ENCODE measurements around the gene TMEM212.

DNA sequence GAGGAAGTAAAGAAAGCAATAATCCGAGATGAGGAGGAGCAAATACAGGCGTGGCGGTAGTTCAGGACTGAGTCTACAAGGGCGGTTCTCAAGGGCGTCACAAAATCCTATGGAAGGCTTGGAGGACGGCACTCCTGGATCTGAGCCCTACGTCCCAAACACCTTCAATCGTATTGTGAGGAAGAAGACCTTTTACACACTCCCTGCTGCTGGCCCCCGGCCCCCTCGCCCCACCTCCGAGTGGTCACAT, 33.6 kb upstream of the TMEM212 start:
- TF ChIP-seq, protein P1, sequence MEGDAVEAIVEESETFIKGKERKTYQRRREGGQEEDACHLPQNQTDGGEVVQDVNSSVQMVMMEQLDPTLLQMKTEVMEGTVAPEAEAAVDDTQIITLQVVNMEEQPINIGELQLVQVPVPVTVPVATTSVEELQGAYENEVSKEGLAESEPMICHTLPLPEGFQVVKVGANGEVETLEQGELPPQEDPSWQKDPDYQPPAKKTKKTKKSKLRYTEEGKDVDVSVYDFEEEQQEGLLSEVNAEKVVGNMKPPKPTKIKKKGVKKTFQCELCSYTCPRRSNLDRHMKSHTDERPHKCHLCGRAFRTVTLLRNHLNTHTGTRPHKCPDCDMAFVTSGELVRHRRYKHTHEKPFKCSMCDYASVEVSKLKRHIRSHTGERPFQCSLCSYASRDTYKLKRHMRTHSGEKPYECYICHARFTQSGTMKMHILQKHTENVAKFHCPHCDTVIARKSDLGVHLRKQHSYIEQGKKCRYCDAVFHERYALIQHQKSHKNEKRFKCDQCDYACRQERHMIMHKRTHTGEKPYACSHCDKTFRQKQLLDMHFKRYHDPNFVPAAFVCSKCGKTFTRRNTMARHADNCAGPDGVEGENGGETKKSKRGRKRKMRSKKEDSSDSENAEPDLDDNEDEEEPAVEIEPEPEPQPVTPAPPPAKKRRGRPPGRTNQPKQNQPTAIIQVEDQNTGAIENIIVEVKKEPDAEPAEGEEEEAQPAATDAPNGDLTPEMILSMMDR (IDR thresholded peaks at IDR 0.05 in 4 of 5, conservative IDR thresholded peaks at IDR 0.05 in 1 of 5), result no peak
- TF ChIP-seq POLR2A (IDR thresholded peaks at IDR 0.05), result no peak
